Stimulated activated CD4-positive, alpha-beta T cell treated with anti-CD3 and anti-CD28 coated beads, Interleukin-1b, Interleukin-23, amount 100 ng/mL, for 1 hour (primary cell): Measurements from ENCODE around the gene MOV10L1.
"Not testable (repeated sequence)": the region's sequence is repeated elsewhere in the genome, so short reads cannot be mapped to it uniquely, and the experiment has no call there.

Experiments used
- DNase-seq, 2 donors: peaks; one replicate each; pipeline ENCODE4 v3.0.0-alpha.2; 2020; ENCODE audit warnings: low read depth in 2 of 2

The MOV10L1 gene

DNA sequence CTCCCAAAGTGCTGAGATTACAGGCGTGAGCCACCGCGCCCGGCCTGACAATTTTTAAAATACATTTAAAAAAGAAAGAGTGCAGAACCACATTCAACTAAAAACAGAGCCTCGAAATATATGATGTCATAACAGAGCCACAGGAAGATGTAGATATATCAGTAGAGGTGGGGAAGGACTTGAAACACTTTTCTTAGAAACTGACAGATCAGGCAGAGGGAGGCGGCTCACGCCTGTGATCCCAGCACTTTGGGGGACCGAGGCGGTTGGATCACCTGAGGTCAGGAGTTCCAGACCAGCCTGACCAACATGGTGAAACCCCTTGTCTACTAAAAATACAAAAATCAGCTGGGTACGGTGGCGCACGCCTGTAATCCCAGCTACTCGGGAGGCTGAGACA lies 11.6 kb upstream of the MOV10L1 start:
- no peak for DNase-seq

- no peak for DNase-seq
These were observed 11.0 kb upstream of the MOV10L1 start for GRCh38 chr22:50078761-50079160.

DNA sequence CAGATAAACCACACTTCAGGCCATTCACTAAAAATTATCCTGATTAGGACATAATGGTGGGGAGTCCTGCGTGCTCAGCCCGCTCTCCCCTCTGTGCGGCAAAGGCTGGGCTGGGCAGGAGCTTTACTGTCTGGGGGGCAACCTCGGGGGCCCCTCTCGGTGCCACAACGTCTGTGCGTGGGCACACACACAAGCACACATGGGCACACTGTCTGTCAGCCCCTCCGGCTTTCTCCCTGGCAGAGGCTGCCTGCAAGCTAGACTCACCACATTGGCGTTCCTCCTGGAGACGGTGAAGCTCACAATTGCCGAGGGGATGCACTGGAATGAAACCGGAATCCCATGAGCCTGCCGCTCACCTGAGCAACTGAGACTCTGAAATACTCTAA lies 9.7 kb upstream of the MOV10L1 start:
- no peak for DNase-seq

DNA sequence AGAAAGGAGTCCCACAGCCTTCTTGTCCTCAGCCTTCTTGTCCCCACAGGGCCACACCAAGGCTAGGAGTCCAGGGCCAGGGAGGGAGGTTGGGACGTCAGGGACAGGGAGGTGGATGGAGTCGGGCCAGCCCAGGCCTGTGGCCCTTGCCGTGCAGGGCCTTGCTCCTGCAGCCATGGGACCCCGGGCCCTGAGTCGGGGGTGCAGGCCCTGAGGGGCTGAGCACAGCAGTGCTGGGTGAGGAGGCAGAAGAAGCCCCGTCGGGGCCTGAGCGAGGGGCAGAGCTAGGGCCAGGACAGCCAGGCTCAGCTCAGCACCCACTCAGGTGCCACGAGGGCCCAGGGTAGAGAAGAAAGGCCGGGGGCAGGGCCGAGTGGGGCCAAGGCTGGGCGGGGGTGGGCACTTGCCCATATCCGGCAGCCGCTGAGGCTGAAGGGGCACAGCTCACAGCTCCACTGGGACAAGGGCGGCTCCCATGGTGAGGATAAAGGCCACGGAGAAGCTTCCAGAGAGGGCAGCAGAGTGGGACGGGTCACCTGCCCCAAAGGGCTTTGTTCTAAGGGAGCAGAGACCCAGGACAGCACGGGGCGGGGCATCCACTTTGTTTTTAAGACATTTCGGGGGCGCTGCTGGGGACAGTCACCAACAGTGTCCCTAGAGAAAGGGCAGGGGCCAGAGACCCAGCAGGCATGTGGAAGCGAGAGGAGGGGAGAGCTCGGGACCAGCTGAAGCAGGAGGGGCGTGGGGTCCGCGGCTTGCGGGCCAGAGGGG lies 8.2 kb upstream of the MOV10L1 start:
- no peak for DNase-seq

- DNase-seq, result no peak
These were observed 7.5 kb upstream of the MOV10L1 start for GRCh38 chr22:50082197-50082715.

- DNase-seq, result no peak
These were observed 6.8 kb upstream of the MOV10L1 start for GRCh38 chr22:50082961-50083461.

- no peak for DNase-seq
These were observed 6.2 kb upstream of the MOV10L1 start for GRCh38 chr22:50083462-50084079.

DNA sequence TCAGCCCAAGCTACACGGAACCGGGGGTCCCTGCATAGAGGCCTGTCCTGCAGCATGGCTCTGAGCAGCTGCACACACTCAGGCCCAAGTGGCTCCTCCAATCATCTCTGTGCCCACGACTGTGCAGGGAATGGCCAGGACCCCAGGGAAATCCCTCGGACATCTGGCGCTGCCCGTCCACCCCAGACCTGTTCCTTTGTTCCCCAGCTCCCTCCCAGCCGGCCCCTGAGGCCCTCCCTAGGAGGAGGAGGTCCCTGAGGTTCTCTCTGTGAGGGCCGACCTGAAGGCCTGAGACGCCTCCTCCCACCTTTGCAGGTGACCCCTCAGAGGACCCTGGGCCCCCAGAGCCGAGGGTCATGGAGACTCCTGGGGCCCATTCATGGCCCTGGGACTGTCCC lies 5.7 kb upstream of the MOV10L1 start:
- no peak for DNase-seq

DNA sequence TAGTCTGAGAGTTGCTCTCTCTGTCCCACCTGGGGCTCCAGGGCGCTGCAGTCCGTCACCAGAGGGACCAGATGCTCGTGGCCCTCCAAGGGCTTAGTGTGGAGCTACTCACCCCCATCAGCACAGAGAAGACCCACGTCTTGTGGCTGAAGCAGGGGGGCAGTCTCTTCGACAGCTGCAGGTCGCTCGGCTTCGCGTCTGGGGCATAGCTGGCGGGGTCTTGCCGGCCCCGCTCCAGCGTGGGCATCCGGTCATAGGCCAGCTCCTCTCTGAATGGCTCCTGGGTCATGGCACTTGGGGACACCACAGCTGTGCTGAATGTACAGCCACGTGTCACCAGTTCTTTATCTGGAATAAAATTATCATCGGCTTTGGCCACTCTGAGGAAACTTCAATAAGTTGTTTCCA lies 5.2 kb upstream of the MOV10L1 start:
- no peak for DNase-seq

- no peak for DNase-seq
These were observed 4.4 kb upstream of the MOV10L1 start, which contains the start of gene MLC1 for GRCh38 chr22:50085211-50085972. MLC1 (minus strand) TSS chr22:50085426; CDS start chr22:50084902, 524 bp downstream.

GRCh38 chr22:50086526-50086925 lies 3.3 kb upstream of the MOV10L1 start:
- no peak for DNase-seq

DNA sequence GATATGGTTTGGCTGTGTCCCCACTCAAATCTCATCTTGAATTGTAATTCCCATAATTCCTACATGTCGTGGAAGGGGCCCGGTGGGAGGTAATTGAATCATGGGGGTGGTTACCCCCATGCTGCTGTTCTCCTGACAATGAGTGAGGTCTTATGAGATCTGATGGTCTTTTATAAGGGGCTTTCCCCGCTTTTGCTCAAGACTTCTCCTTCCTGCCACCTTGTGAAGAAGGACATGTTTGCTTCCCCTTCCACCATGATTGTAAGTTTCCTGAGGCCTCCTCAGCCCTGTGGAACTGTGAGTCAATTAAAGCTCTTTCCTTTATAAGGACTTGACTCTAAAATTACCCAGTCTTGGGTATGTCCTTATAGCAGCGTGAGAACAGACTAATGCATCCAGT lies 2.8 kb upstream of the MOV10L1 start:
- DNase-seq, result not testable (repeated sequence)

GRCh38 chr22:50087646-50088045 lies 2.2 kb upstream of the MOV10L1 start:
- no peak for DNase-seq

DNA sequence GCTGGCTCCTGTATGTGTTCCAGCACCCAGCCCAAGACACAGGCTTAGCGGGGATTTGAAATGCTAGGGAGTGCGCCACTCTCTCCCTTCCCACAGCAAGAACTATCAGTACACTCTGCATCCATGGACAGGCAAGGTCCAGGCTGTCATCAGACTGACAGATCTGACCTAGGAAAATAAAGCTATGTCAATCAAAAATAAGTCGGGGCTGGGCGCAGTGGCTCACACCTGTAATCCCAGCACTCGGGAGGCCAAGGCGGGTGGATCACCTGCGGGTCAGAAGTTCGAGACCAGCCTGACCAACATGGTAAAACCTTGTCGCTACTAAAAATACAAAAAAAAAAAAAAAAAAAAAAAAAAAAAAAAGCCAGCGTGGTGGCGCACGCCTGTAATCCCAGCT lies 1.7 kb upstream of the MOV10L1 start:
- DNase-seq, result no peak

DNA sequence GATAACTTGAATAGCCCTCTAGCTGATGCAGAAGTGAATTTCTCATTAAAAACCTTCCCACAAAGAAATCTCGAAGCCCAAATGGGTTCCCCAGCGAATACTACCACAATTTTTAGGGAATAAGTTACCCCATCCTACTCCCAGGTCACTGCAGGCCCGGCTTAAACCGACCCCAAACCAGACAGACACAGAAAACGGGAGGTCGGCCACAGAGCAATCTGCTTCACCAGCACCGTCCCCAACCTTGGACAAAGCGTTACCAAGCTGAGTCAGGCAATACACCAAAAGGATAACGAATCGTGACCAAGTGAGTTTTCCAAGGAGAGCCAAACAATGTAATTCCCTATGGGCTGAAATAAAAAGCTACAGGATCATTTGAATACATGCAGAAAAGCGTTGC lies 575 bp upstream of the MOV10L1 start:
- no peak for DNase-seq

GRCh38 chr22:50090412-50090714 lies 557 bp downstream of the MOV10L1 start:
- DNase-seq, result no peak

GRCh38 chr22:50091092-50091768 lies 1.4 kb downstream of the MOV10L1 start:
- no peak for DNase-seq

- no peak for DNase-seq
These were observed 2.5 kb downstream of the MOV10L1 start for GRCh38 chr22:50092342-50092741.

GRCh38 chr22:50098052-50098451 lies 8.2 kb downstream of the MOV10L1 start:
- DNase-seq, result no peak

DNA sequence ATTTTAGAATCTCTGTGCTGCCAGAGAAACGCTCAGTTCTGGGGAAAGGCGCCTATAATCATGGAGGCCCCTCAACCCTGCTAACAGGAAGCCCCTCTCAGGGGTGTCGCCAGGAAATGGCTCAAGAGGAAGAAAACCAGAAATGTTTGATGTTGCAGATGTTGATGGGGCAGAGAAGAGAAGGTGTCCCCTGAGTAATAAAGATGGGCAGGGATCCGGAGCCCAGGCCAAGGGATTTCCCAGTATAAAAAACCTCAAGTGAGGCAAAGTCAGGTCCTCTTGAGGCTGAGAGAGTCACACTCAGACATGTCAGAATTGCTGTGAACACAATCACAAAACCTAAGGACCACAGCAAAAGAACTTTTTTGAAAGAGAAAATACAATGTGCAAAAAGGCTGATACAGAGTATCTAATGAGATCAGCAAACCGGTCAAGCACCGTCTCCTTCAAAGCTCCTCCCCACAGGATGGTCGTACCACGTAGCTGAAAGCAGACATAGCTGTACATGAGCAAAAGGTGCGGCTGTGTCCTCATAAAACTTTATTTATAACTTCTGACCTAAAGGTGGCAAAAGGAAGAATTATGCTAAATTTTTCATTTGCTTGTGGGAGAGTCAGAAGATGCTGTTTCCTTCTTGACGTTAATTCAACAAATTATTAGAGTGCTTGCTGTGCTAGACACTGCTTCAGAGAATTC lies 12.2 kb downstream of the MOV10L1 start:
- no peak for DNase-seq

- DNase-seq, result no peak
These were observed 13.1 kb downstream of the MOV10L1 start for GRCh38 chr22:50102946-50103345.
